ENCODE data around the gene UNC50. TPM values are rescaled to one million over a fixed set of nuclear protein-coding genes. Genes with fewer than 3 reads are reported as not detected.

UNC50 gene
- polyA plus RNA-seq, 2 of the 4 experiments (the other 2 are of a cell fraction): 57.0 to 90.6 TPM

- Histone ChIP-seq H3K27ac (no peak overlapping the region), H3K4me1 (no peaks in the 10 kb centered on the region), H3K4me3 (no peak overlapping the region), H3K9me3 (no peaks in the 10 kb centered on the region), H3K4me2 (no peak overlapping the region)
- no peak for ATAC-seq
- no peak for DNase-seq (ENCODE audit: low read depth in 1 of 2, low spot score in 1 of 2)
- ChIA-PET CTCF (interaction anchor here (0.7 to 1.9 kb wide), 8 partner anchors 10 to 892 kb away, joined by 3 to 40 read pairs (median 7); no protein-coding TSS in a partner anchor), POLR2A (no interaction called here)
- no peak for TF ChIP-seq JUN (IDR thresholded peaks at IDR 0.05)
- TF ChIP-seq RARB (CRISPR knock-in tag; IDR thresholded peaks at IDR 0.05): no peak
- TF ChIP-seq NPAS2 (CRISPR knock-in tag; IDR thresholded peaks at IDR 0.05; ENCODE audit: borderline replicate concordance): no peak
- no peak for TF ChIP-seq CBX8 (IDR thresholded peaks at IDR 0.05)
- TF ChIP-seq BCL3 (IDR thresholded peaks at IDR 0.05): no peak
- TF ChIP-seq KDM1A (IDR thresholded peaks at IDR 0.05; ENCODE audit: low read depth): no peak
- no peak for TF ChIP-seq FOSB (CRISPR knock-in tag; IDR thresholded peaks at IDR 0.05)
- no peak for TF ChIP-seq RFX5 (IDR thresholded peaks at IDR 0.05)
- TF ChIP-seq JUNB (IDR thresholded peaks at IDR 0.05): no peak
- no peak for TF ChIP-seq TP53 (CRISPR knock-in tag; IDR thresholded peaks at IDR 0.05)
- no peak for TF ChIP-seq E2F6 (IDR thresholded peaks at IDR 0.05; ENCODE audit: borderline replicate concordance, low read depth)
- TF ChIP-seq FOSL2 (IDR thresholded peaks at IDR 0.05): no peak
- TF ChIP-seq FOSL2 (CRISPR knock-in tag; IDR thresholded peaks at IDR 0.05): no peak
- TF ChIP-seq, protein P1, sequence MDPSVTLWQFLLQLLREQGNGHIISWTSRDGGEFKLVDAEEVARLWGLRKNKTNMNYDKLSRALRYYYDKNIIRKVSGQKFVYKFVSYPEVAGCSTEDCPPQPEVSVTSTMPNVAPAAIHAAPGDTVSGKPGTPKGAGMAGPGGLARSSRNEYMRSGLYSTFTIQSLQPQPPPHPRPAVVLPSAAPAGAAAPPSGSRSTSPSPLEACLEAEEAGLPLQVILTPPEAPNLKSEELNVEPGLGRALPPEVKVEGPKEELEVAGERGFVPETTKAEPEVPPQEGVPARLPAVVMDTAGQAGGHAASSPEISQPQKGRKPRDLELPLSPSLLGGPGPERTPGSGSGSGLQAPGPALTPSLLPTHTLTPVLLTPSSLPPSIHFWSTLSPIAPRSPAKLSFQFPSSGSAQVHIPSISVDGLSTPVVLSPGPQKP (IDR thresholded peaks at IDR 0.05; ENCODE audit: low read depth, low read length): no peak
- TF ChIP-seq, protein P2, sequence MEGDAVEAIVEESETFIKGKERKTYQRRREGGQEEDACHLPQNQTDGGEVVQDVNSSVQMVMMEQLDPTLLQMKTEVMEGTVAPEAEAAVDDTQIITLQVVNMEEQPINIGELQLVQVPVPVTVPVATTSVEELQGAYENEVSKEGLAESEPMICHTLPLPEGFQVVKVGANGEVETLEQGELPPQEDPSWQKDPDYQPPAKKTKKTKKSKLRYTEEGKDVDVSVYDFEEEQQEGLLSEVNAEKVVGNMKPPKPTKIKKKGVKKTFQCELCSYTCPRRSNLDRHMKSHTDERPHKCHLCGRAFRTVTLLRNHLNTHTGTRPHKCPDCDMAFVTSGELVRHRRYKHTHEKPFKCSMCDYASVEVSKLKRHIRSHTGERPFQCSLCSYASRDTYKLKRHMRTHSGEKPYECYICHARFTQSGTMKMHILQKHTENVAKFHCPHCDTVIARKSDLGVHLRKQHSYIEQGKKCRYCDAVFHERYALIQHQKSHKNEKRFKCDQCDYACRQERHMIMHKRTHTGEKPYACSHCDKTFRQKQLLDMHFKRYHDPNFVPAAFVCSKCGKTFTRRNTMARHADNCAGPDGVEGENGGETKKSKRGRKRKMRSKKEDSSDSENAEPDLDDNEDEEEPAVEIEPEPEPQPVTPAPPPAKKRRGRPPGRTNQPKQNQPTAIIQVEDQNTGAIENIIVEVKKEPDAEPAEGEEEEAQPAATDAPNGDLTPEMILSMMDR (IDR thresholded peaks at IDR 0.05): no peak
- TF ChIP-seq MAFK (IDR thresholded peaks at IDR 0.05; ENCODE audit: partially characterized antibody): no peak
- TF ChIP-seq ZC3H11A (IDR thresholded peaks at IDR 0.05): no peak
- TF ChIP-seq ZFP36 (IDR thresholded peaks at IDR 0.05; ENCODE audit: borderline replicate concordance, partially characterized antibody): no peak
- no peak for TF ChIP-seq HEYL (CRISPR knock-in tag; IDR thresholded peaks at IDR 0.05)
- no peak for TF ChIP-seq POLR2AphosphoS2 (conservative IDR thresholded peaks at IDR 0.05; ENCODE audit: low read length)
- no peak for TF ChIP-seq PBX3 (IDR thresholded peaks at IDR 0.05)
- 66% methylated on average over 4 of the region's 4 CpGs for WGBS (ENCODE audit: missing lambda C conversion rate)
- no peak for FAIRE-seq
Observed at GRCh38 chr2:98648451-98648850, 40.1 kb downstream of the UNC50 start.
